ENCODE data around the gene SYNCRIP. TPM values are rescaled to one million over a fixed set of nuclear protein-coding genes. Genes with fewer than 3 reads are reported as not detected.
A peak's percentile ranks its signal among the peaks of the same experiment; 100 is the strongest.

SYNCRIP gene
- total RNA-seq, 1 experiment from 2014 or later: 145 TPM

GRCh38 chr6:85581572-85581971, 61.1 kb downstream of the SYNCRIP start:
- H3K27ac Mint-ChIP-seq (ENCODE audit: unreplicated experiment): no peak overlapping the region
- ChIA-PET POLR2A (no interaction called here), CTCF (no interaction called here)
- H3K4me1 Mint-ChIP-seq (ENCODE audit: low read depth, unreplicated experiment): peaks cover 9% of the 10 kb centered on the region
- DNase-seq: no peak
- intact Hi-C loops (cut with micrococcal nuclease; ENCODE audit: unreplicated experiment): no loop called here
- no peaks in the 10 kb centered on the region for H3K27me3 Mint-ChIP-seq (ENCODE audit: insufficient read depth, unreplicated experiment)
- Histone ChIP-seq H3K4me3 (ENCODE audit: low read depth, low read length) (no peak overlapping the region), H3K4me1 (peaks cover 19% of the 10 kb centered on the region), H3K9me3 (0 out of 2 replicates have a peak, but pooled peaks cover 4% of the 10 kb centered on the region), H3K36me3 (ENCODE audit: control insufficient read depth, insufficient read depth, low read length) (no peaks in the 10 kb centered on the region; the same call in 1 of the 2 replicates), H3K27me3 (replicated peaks; ENCODE audit: control insufficient read depth, insufficient read depth, low read length) (no peaks in the 10 kb centered on the region)
- TF ChIP-seq, protein P1, sequence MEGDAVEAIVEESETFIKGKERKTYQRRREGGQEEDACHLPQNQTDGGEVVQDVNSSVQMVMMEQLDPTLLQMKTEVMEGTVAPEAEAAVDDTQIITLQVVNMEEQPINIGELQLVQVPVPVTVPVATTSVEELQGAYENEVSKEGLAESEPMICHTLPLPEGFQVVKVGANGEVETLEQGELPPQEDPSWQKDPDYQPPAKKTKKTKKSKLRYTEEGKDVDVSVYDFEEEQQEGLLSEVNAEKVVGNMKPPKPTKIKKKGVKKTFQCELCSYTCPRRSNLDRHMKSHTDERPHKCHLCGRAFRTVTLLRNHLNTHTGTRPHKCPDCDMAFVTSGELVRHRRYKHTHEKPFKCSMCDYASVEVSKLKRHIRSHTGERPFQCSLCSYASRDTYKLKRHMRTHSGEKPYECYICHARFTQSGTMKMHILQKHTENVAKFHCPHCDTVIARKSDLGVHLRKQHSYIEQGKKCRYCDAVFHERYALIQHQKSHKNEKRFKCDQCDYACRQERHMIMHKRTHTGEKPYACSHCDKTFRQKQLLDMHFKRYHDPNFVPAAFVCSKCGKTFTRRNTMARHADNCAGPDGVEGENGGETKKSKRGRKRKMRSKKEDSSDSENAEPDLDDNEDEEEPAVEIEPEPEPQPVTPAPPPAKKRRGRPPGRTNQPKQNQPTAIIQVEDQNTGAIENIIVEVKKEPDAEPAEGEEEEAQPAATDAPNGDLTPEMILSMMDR (IDR thresholded peaks at IDR 0.05; ENCODE audit: insufficient read depth in 1 of 2, low read depth in 1 of 2, low read length in 1 of 2, severe bottlenecking in 1 of 2, unreplicated experiment in 1 of 2): no peak
- H3K36me3 Mint-ChIP-seq (ENCODE audit: insufficient read depth, unreplicated experiment): no peaks in the 10 kb centered on the region
- BruUV-seq (replicated peaks): no TSS peak
- H3K9me3 Mint-ChIP-seq (ENCODE audit: unreplicated experiment): peaks cover 27% of the 10 kb centered on the region
- no peak overlapping the region for H3K4me3 Mint-ChIP-seq (ENCODE audit: unreplicated experiment)

DNA sequence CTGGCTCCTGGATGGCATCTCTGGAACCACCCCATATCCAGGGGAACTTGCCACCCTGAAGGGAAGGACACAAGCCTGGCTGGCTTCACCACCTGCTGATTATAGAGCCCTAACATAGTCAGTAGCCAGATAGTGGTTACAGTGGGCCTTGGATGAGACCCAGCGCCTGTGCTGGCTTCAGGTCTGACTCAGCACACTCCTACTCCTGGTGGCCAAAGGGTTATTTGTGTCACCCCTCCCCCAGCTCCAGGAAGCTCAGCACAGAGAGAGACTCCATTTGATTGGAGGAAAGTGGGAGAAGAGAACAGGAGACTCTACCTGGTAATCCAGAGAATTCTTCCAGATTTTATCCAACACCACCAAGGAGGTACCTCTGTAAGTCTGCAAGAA, 61.8 kb downstream of the SYNCRIP start:
- Mint-ChIP-seq H3K4me1 (ENCODE audit: low read depth, unreplicated experiment) (peaks cover 9% of the 10 kb centered on the region), H3K27ac (ENCODE audit: unreplicated experiment) (peak overlapping the region; percentile 37), H3K27me3 (ENCODE audit: insufficient read depth, unreplicated experiment) (no peaks in the 10 kb centered on the region), H3K4me3 (ENCODE audit: unreplicated experiment) (no peak overlapping the region), H3K36me3 (ENCODE audit: insufficient read depth, unreplicated experiment) (no peaks in the 10 kb centered on the region), H3K9me3 (ENCODE audit: unreplicated experiment) (peaks cover 27% of the 10 kb centered on the region)
- H3K4me1 ChIP-seq: peaks cover 19% of the 10 kb centered on the region
- H3K4me3 ChIP-seq (ENCODE audit: low read depth, low read length): no peak overlapping the region
- H3K36me3 ChIP-seq (ENCODE audit: control insufficient read depth, insufficient read depth, low read length): no peaks in the 10 kb centered on the region; the same call in 1 of the 2 replicates
- TF ChIP-seq, protein P1 (IDR thresholded peaks at IDR 0.05; ENCODE audit: insufficient read depth in 1 of 2, low read depth in 1 of 2, low read length in 1 of 2, severe bottlenecking in 1 of 2, unreplicated experiment in 1 of 2): no peak
- DNase-seq: no peak
- ChIA-PET POLR2A (no interaction called here), CTCF (no interaction called here)
- no TSS peak for BruUV-seq (replicated peaks)
- intact Hi-C loops (cut with micrococcal nuclease; ENCODE audit: unreplicated experiment): no loop called here
- 0 out of 2 replicates have a peak, but pooled peaks cover 4% of the 10 kb centered on the region for H3K9me3 ChIP-seq
- no peaks in the 10 kb centered on the region for H3K27me3 ChIP-seq (replicated peaks; ENCODE audit: control insufficient read depth, insufficient read depth, low read length)

GRCh38 chr6:85580118-85580877, 62.4 kb downstream of the SYNCRIP start:
- no peaks in the 10 kb centered on the region for H3K36me3 Mint-ChIP-seq (ENCODE audit: insufficient read depth, unreplicated experiment)
- H3K27me3 ChIP-seq (replicated peaks; ENCODE audit: control insufficient read depth, insufficient read depth, low read length): no peaks in the 10 kb centered on the region
- no peaks in the 10 kb centered on the region for H3K27me3 Mint-ChIP-seq (ENCODE audit: insufficient read depth, unreplicated experiment)
- no peaks in the 10 kb centered on the region; the same call in 1 of the 2 replicates for H3K36me3 ChIP-seq (ENCODE audit: control insufficient read depth, insufficient read depth, low read length)
- H3K9me3 ChIP-seq: 0 out of 2 replicates have a peak, but pooled peaks cover 4% of the 10 kb centered on the region
- no TSS peak for BruUV-seq (replicated peaks)
- peaks cover 9% of the 10 kb centered on the region for H3K4me1 Mint-ChIP-seq (ENCODE audit: low read depth, unreplicated experiment)
- intact Hi-C loops (cut with micrococcal nuclease; ENCODE audit: unreplicated experiment): no loop called here
- no peak overlapping the region for H3K4me3 Mint-ChIP-seq (ENCODE audit: unreplicated experiment)
- H3K27ac Mint-ChIP-seq (ENCODE audit: unreplicated experiment): peak overlapping the region; percentile 37
- CTCF ChIA-PET: no interaction called here
- POLR2A ChIA-PET: no interaction called here
- peaks cover 27% of the 10 kb centered on the region for H3K9me3 Mint-ChIP-seq (ENCODE audit: unreplicated experiment)
- H3K4me3 ChIP-seq (ENCODE audit: low read depth, low read length): no peak overlapping the region
- TF ChIP-seq, protein P1 (IDR thresholded peaks at IDR 0.05; ENCODE audit: insufficient read depth in 1 of 2, low read depth in 1 of 2, low read length in 1 of 2, severe bottlenecking in 1 of 2, unreplicated experiment in 1 of 2): no peak
- DNase-seq: peak in 1 of 2 experiments; percentile 13
- peaks cover 24% of the 10 kb centered on the region for H3K4me1 ChIP-seq
